Measurements from ENCODE around the gene SETBP1.

SETBP1 gene

GRCh38 chr18:45006934-45007333 lies 326.2 kb downstream of the SETBP1 start:
- H3K4me3 ChIP-seq (ENCODE audit: low read depth, low read length) = no peak overlapping the region
- DNase-seq (ENCODE audit: low read depth) = no peak
- no peak for TF ChIP-seq CTCF (IDR thresholded peaks at IDR 0.05; ENCODE audit: low read depth, low read length, missing control alignments)

- no peak overlapping the region for H3K4me3 ChIP-seq (ENCODE audit: low read depth, low read length)
- no peak for DNase-seq (ENCODE audit: low read depth)
- no peak for TF ChIP-seq CTCF (IDR thresholded peaks at IDR 0.05; ENCODE audit: low read depth, low read length, missing control alignments)
Observed at GRCh38 chr18:45007531-45007930, 326.8 kb downstream of the SETBP1 start.

- TF ChIP-seq CTCF (IDR thresholded peaks at IDR 0.05; ENCODE audit: low read depth, low read length, missing control alignments) = no peak
- no peak for DNase-seq (ENCODE audit: low read depth)
- no peak overlapping the region for H3K4me3 ChIP-seq (ENCODE audit: low read depth, low read length)
Observed at GRCh38 chr18:45008694-45009413, 328.2 kb downstream of the SETBP1 start.

- DNase-seq (ENCODE audit: low read depth) = no peak
Observed at GRCh38 chr18:45009756-45010155, 329.1 kb downstream of the SETBP1 start.

GRCh38 chr18:45012286-45012685 lies 331.6 kb downstream of the SETBP1 start:
- no peak for TF ChIP-seq CTCF (IDR thresholded peaks at IDR 0.05; ENCODE audit: low read depth, low read length, missing control alignments)
- DNase-seq (ENCODE audit: low read depth) = no peak
- H3K4me3 ChIP-seq (ENCODE audit: low read depth, low read length) = no peak overlapping the region

More at GRCh38 chr18:45009756-45010155, 329.1 kb downstream of the SETBP1 start:
- no peak overlapping the region for H3K4me3 ChIP-seq (ENCODE audit: low read depth, low read length)
- TF ChIP-seq CTCF (IDR thresholded peaks at IDR 0.05; ENCODE audit: low read depth, low read length, missing control alignments) = no peak

- no peak overlapping the region for H3K4me3 ChIP-seq (ENCODE audit: low read depth, low read length)
- no peak for DNase-seq (ENCODE audit: low read depth)
- no peak for TF ChIP-seq CTCF (IDR thresholded peaks at IDR 0.05; ENCODE audit: low read depth, low read length, missing control alignments)
Observed at GRCh38 chr18:45014047-45014501, 333.4 kb downstream of the SETBP1 start.

GRCh38 chr18:45015788-45016128 lies 335.1 kb downstream of the SETBP1 start:
- no peak for DNase-seq (ENCODE audit: low read depth)
- no peak overlapping the region for H3K4me3 ChIP-seq (ENCODE audit: low read depth, low read length)
- no peak for TF ChIP-seq CTCF (IDR thresholded peaks at IDR 0.05; ENCODE audit: low read depth, low read length, missing control alignments)

Measured in GM12864 (cell line).